IMR-90 (cell line): ENCODE results near the gene CMSS1. TPM values are rescaled to one million over a fixed set of nuclear protein-coding genes. Genes with fewer than 3 reads are reported as not detected.

ENCODE experiments used
- ATAC-seq: fragments of 200-7000 bp; cut with Tn5 transposase; 2 replicates; pipeline ENCODE4 v1.9.1; 2020; ENCODE audit warnings: low read depth, mild to moderate bottlenecking, moderate library complexity
- BruUV-seq: library from RNA; stranded (reverse); fragments of 400-500 nt; replicated peaks from 2 replicates; lab custom pipeline; 2021; lab: Mats Ljungman, UMichigan
- CTCF ChIA-PET: fragments of 300-600 bp; formaldehyde crosslinking; extraction: SDS; loops from one replicate; lab custom pipeline; 2021; ENCODE audit warnings: antibody characterized with exemption; lab: Yijun Ruan, JAX
- POLR2A ChIA-PET: fragments of 300-600 bp; sonication (Branson Sonifier 250); formaldehyde crosslinking; loops from one replicate; lab custom pipeline; 2022; ENCODE audit warnings: antibody characterized with exemption; ENCODE audit not compliant: unreplicated experiment; lab: Charles Lee
- DNase-seq: peaks from one replicate; pipeline ENCODE4 v3.0.0; 2013
- H2AFZ ChIP-seq: replicated peaks from 2 replicates; pipeline ENCODE3; 2013; ENCODE audit warnings: low read length, mild to moderate bottlenecking; ENCODE audit not compliant: poor library complexity
- H2AK5ac ChIP-seq: 2 replicates; pipeline ENCODE4 v1.6.1; 2013; ENCODE audit warnings: low read depth, low read length, inconsistent platforms
- H2AK9ac ChIP-seq: replicated peaks from 2 replicates; pipeline ENCODE3; 2013; ENCODE audit warnings: mild to moderate bottlenecking, low read depth, low read length, moderate library complexity; ENCODE audit not compliant: poor library complexity
- H2BK120ac ChIP-seq: 2 replicates; pipeline ENCODE4 v1.6.1; 2013; ENCODE audit warnings: low read depth, low read length, inconsistent platforms
- H2BK15ac ChIP-seq: 3 replicates; pipeline ENCODE4 v1.6.1; 2013; ENCODE audit warnings: low read depth, low read length, inconsistent platforms
- H2BK20ac ChIP-seq: 2 replicates; pipeline ENCODE4 v1.6.1; 2013; ENCODE audit warnings: low read depth, mild to moderate bottlenecking, inconsistent platforms, low read length, moderate library complexity
- H2BK5ac ChIP-seq: 2 replicates; pipeline ENCODE4 v1.6.1; 2013; ENCODE audit warnings: mild to moderate bottlenecking, low read depth, low read length, inconsistent platforms; ENCODE audit not compliant: poor library complexity, severe bottlenecking
- H3K14ac ChIP-seq: replicated peaks from 2 replicates; pipeline ENCODE4 v1.6.1; 2013; ENCODE audit warnings: low read depth, low read length, inconsistent platforms
- H3K18ac ChIP-seq: 2 replicates; pipeline ENCODE4 v1.6.1; 2013; ENCODE audit warnings: low read depth, low read length, control low read depth
- H3K23ac ChIP-seq: 2 replicates; pipeline ENCODE4 v1.6.1; 2013; ENCODE audit warnings: low read depth, low read length, inconsistent platforms
- H3K27ac ChIP-seq: 2 replicates; pipeline ENCODE4 v1.5.1; 2013; ENCODE audit warnings: mild to moderate bottlenecking, control low read depth, low read length; ENCODE audit not compliant: insufficient read depth
- H3K27me3 ChIP-seq: 2 replicates; pipeline ENCODE4 v1.6.1; 2013; ENCODE audit warnings: low read length; ENCODE audit not compliant: control insufficient read depth, insufficient read depth
- H3K36me3 ChIP-seq: 2 replicates; pipeline ENCODE4 v1.6.1; 2013; ENCODE audit warnings: low read length, mixed read lengths; ENCODE audit not compliant: control insufficient read depth, insufficient read depth
- H3K4ac ChIP-seq: 2 replicates; pipeline ENCODE4 v1.6.1; 2013; ENCODE audit warnings: low read depth, low read length, inconsistent platforms
- H3K4me1 ChIP-seq: 2 replicates; pipeline ENCODE4 v1.6.1; 2013; ENCODE audit warnings: low read length, mixed read lengths; ENCODE audit not compliant: control insufficient read depth, insufficient read depth
- H3K4me2 ChIP-seq: 2 replicates; pipeline ENCODE4 v1.6.1; 2013; ENCODE audit warnings: low read depth, mild to moderate bottlenecking, control low read depth, low read length, moderate library complexity
- H3K4me3 ChIP-seq: 2 replicates; pipeline ENCODE4 v1.5.1; 2013; ENCODE audit warnings: low read depth, mild to moderate bottlenecking, control low read depth, low read length, moderate library complexity; ENCODE audit not compliant: insufficient read depth
- H3K56ac ChIP-seq: 2 replicates; pipeline ENCODE4 v1.6.1; 2013; ENCODE audit warnings: low read length, inconsistent platforms; ENCODE audit not compliant: insufficient read depth; ENCODE audit errors: extremely low read depth
- H3K79me1 ChIP-seq, 2 experiments: 2 replicates each; pipeline ENCODE4 v1.6.1; 2013; ENCODE audit warnings: low read length in 2 of 2, inconsistent platforms in 1 of 2, low read depth in 1 of 2
- H3K9ac ChIP-seq: 2 replicates; pipeline ENCODE4 v1.6.1; 2013; ENCODE audit warnings: low read depth, low read length, control low read depth
- H3K9me1 ChIP-seq: 2 replicates; pipeline ENCODE4 v1.6.1; 2013; ENCODE audit warnings: low read length, inconsistent platforms; ENCODE audit not compliant: insufficient read depth
- H3K9me3 ChIP-seq: 2 replicates; pipeline ENCODE4 v1.6.1; 2013; ENCODE audit warnings: low read length; ENCODE audit not compliant: control insufficient read depth, insufficient read depth
- H4K20me1 ChIP-seq: 2 replicates; pipeline ENCODE4 v1.6.1; 2013; ENCODE audit warnings: low read length, inconsistent platforms; ENCODE audit not compliant: insufficient read depth
- H4K5ac ChIP-seq: 2 replicates; pipeline ENCODE4 v1.6.1; 2013; ENCODE audit warnings: mild to moderate bottlenecking, low read depth, low read length, control low read depth
- H4K8ac ChIP-seq, 2 experiments: 2 replicates each; pipeline ENCODE4 v1.6.1; 2013; ENCODE audit warnings: low read depth in 2 of 2, low read length in 2 of 2, control low read depth in 1 of 2, inconsistent platforms in 1 of 2
- H4K91ac ChIP-seq: 2 replicates; pipeline ENCODE4 v1.6.1; 2013; ENCODE audit warnings: low read depth, low read length, inconsistent platforms; ENCODE audit not compliant: insufficient read depth
- BHLHE40 ChIP-seq: fragments of 150-350 bp; IDR thresholded peaks from 2 replicates; pipeline ENCODE4 v1.6.1; 2016; ENCODE audit warnings: mild to moderate bottlenecking, low read depth, low read length
- CEBPB ChIP-seq: IDR thresholded peaks from 2 replicates; pipeline ENCODE4 v1.6.1; 2012; ENCODE audit warnings: low read depth, low read length, improper control_type of control experiment
- FOS ChIP-seq: fragments of 150-350 bp; IDR thresholded peaks from 2 replicates; pipeline ENCODE4 v1.6.1; 2016; ENCODE audit warnings: low read depth, low read length
- MAFK ChIP-seq: IDR thresholded peaks from 2 replicates; pipeline ENCODE4 v1.6.1; 2012; ENCODE audit warnings: low read depth, low read length, improper control_type of control experiment
- MAZ ChIP-seq: IDR thresholded peaks from 2 replicates; pipeline ENCODE4 v1.6.1; 2012; ENCODE audit warnings: low read depth, mild to moderate bottlenecking, low read length, improper control_type of control experiment, moderate library complexity, borderline replicate concordance
- MXI1 ChIP-seq: IDR thresholded peaks from 2 replicates; pipeline ENCODE4 v1.6.1; 2012; ENCODE audit warnings: low read depth, mild to moderate bottlenecking, low read length, moderate library complexity, borderline replicate concordance
- RCOR1 ChIP-seq: IDR thresholded peaks from 2 replicates; pipeline ENCODE4 v1.6.1; 2012; ENCODE audit warnings: mild to moderate bottlenecking, low read length, improper control_type of control experiment; ENCODE audit not compliant: insufficient replicate concordance
- SMC3 ChIP-seq: fragments of 150-350 bp; IDR thresholded peaks from 2 replicates; pipeline ENCODE4 v1.6.1; 2016; ENCODE audit warnings: low read depth, mild to moderate bottlenecking, antibody characterized with exemption, low read length, moderate library complexity
- WGBS, 2 experiments: methylation state at CpG; one replicate each; pipeline versions ENCODE4 v1.1.5 to v1.1.7; 2013; ENCODE audit warnings: missing lambda C conversion rate in 2 of 2; ENCODE audit not compliant: insufficient read length in 1 of 2; ENCODE audit errors: extremely low coverage in 2 of 2; 5-methylcytosine and 5-hydroxymethylcytosine counted together
- dilution Hi-C: fragments of 300-500 bp; cut with HindIII; formaldehyde crosslinking; loops from one replicate; pipeline ENCODE4 v1.14.3; 2018; ENCODE audit warnings: low sequenced_read_pairs; ENCODE audit not compliant: unreplicated experiment
- in situ Hi-C: fragments of 300-500 bp; cut with MboI; formaldehyde crosslinking; loops from 3 replicates; pipeline ENCODE4 v1.14.3; 2019; ENCODE audit warnings: low sequenced_read_pairs, inconsistent platforms, mixed read lengths
- intact Hi-C: fragments of 100-400 bp; cut with micrococcal nuclease; formaldehyde crosslinking; loops from 2 replicates; pipeline ENCODE4 v1.10.0; 2022
- polyA plus RNA-seq, 3 experiments: library from polyadenylated mRNA; depleted of rRNA; stranded (reverse); fragments of >200 nt; gene quantifications; 2 replicates each; pipeline ENCODE4 v1.2.3, GENCODE V29; 2012; ENCODE audit warnings: low replicate concordance in 1 of 3
- total RNA-seq: library from RNA; depleted of rRNA; stranded (reverse); fragments of >200 nt; gene quantifications from 2 replicates; pipeline ENCODE4 v1.2.3, GENCODE V29; 2012
- TF ChIP-seq, protein P1 (sequence below): fragments of 150-350 bp; IDR thresholded peaks from 2 replicates; pipeline ENCODE4 v1.6.1; 2017; ENCODE audit warnings: mild to moderate bottlenecking, antibody characterized with exemption, low read length, low read depth

CMSS1 gene
- total and polyA plus RNA-seq, 2 of the 4 experiments (the other 2 are of a cell fraction): 12.5 to 13.6 TPM

DNA sequence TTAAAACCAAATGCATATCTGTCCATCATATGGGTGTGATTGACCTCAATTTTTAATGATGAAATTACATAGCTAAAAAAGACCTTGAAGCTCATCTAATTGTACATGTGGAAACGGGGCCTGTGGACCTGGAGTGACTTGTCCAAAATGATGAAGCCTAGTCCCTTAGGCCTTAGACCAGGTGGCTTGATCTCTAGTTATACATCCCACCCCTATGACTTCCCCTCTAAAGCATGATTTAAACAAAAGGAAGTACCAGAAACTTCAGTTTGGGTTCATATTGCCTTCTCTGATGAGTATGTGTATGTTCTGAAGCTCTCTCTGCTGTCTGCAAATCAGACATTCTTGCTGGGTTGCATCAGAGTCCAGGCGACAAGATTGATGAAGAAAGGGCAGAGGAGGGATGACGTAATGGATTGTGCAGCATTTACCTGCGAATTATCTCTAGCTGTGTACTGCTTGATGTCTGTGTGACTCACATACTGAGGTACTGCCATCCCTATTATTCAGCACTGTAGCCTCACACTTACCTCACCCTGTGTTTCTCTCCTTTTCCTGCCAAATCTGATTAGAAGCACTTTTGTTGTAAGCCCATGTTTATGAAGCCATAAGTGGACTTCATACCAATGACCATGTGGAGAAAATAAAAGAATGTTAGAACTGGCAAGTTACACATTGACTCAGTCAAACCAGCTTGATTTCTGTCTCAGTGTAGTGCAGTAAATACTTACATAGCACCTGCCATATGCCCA is 185.1 kb downstream of the CMSS1 start:
- H3K9me3 ChIP-seq: no peaks in the 10 kb centered on the region
- peak overlapping the region; percentile 70; the same call in 1 of the 2 replicates for H2AK5ac ChIP-seq
- H3K14ac ChIP-seq: peak overlapping the region; percentile 23; the same call in 1 of the 2 replicates
- peak overlapping the region; percentile 39; the same call in 1 of the 2 replicates for H3K27ac ChIP-seq
- no peak overlapping the region for H2AFZ ChIP-seq
- peak overlapping the region; percentile 34; the same call in 1 of the 2 replicates for H4K91ac ChIP-seq
- H2BK15ac ChIP-seq: no peak overlapping the region
- no peaks in the 10 kb centered on the region for H4K20me1 ChIP-seq
- H4K5ac ChIP-seq: peak overlapping the region; percentile 45; the same call in 1 of the 2 replicates
- H3K36me3 ChIP-seq: no peaks in the 10 kb centered on the region
- H3K27me3 ChIP-seq: no peaks in the 10 kb centered on the region
- peak overlapping the region; percentile 62 for H2BK20ac ChIP-seq
- peak overlapping the region; percentile 38; the same call in 1 of the 2 replicates for H3K4me2 ChIP-seq
- H3K9me1 ChIP-seq: peaks cover 13% of the 10 kb centered on the region; the same call in 1 of the 2 replicates
- DNase-seq: peak; percentile 97
- peaks cover 11% of the 10 kb centered on the region for H3K4me1 ChIP-seq
- TF ChIP-seq MAFK (peak; percentile 37; the same call in 1 of the 2 replicates), SMC3 (no peak), BHLHE40 (peak; percentile 65), RCOR1 (peak; percentile 66), MXI1 (no peak; the same call in 1 of the 2 replicates), FOS (peak; percentile 78), MAZ (no peak), CEBPB (peak; percentile 97)
- TF ChIP-seq, protein P1, sequence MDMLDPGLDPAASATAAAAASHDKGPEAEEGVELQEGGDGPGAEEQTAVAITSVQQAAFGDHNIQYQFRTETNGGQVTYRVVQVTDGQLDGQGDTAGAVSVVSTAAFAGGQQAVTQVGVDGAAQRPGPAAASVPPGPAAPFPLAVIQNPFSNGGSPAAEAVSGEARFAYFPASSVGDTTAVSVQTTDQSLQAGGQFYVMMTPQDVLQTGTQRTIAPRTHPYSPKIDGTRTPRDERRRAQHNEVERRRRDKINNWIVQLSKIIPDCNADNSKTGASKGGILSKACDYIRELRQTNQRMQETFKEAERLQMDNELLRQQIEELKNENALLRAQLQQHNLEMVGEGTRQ: no peak
- CTCF ChIA-PET: no interaction called here
- H3K18ac ChIP-seq: peak overlapping the region; percentile 72
- peak overlapping the region; percentile 77 for H2BK5ac ChIP-seq
- H3K9ac ChIP-seq: no peak overlapping the region
- H4K8ac ChIP-seq: peak overlapping the region in 1 of 2 experiments; percentile 72; a peak in 1 of 4 replicates
- H3K4me3 ChIP-seq: no peak overlapping the region
- H3K23ac ChIP-seq: peak overlapping the region; percentile 10; the same call in 1 of the 2 replicates
- POLR2A ChIA-PET: no interaction called here
- H2AK9ac ChIP-seq: no peak overlapping the region
- H3K4ac ChIP-seq: peak overlapping the region; percentile 64
- intact Hi-C loops: no loop called here
- H2BK120ac ChIP-seq: peak overlapping the region; percentile 69
- in situ Hi-C loops: no loop called here
- no peak overlapping the region for H3K56ac ChIP-seq
- dilution Hi-C loops: no loop called here
- WGBS, 2 experiments: no CpG with 5 or more reads among the region's 4 CpGs
- peaks cover 7 to 10% of the 10 kb centered on the region in 2 experiments; a peak in 3 of 4 replicates for H3K79me1 ChIP-seq
- ATAC-seq: peak; percentile 76
- BruUV-seq: no TSS peak
